ENCODE results near the gene MSS51. TPM values are rescaled to one million over a fixed set of nuclear protein-coding genes. Genes with fewer than 3 reads are reported as not detected.
"Not testable (repeated sequence)": the region's sequence is repeated elsewhere in the genome, so short reads cannot be mapped to it uniquely, and the experiment has no call there.

MSS51 gene
- total RNA-seq, 2 donors from 2014 or later = 2.6 to 3.5 TPM

- Histone ChIP-seq H3K4me1 (ENCODE audit: control insufficient read depth in 1 of 2, low read depth in 2 of 2) (peaks cover 0 to 38% of the 10 kb centered on the region in 2 donors), H3K27ac (no peak overlapping the region), H3K4me3 (no peak overlapping the region), H3K27me3 (replicated peaks; ENCODE audit: insufficient read depth) (no peaks in the 10 kb centered on the region), H3K9me3 (no peaks in the 10 kb centered on the region), H3K36me3 (no peaks in the 10 kb centered on the region)
- ATAC-seq (ENCODE audit: insufficient number of reproducible peaks, low FRiP score, low read depth) (no peak), DNase-seq (ENCODE audit: low spot score) (no peak)
- TF ChIP-seq CTCF (IDR thresholded peaks at IDR 0.05) = no peak
Observed at GRCh38 chr10:73404690-73405089, 28.7 kb downstream of the MSS51 start.

- TF ChIP-seq CTCF (IDR thresholded peaks at IDR 0.05) = no peak
- no peak overlapping the region for H3K27ac ChIP-seq
- no peak overlapping the region for H3K4me3 ChIP-seq
- peaks cover 14% of the 10 kb centered on the region for H3K36me3 ChIP-seq
- no peaks in the 10 kb centered on the region for H3K27me3 ChIP-seq (replicated peaks; ENCODE audit: insufficient read depth)
- DNase-seq (ENCODE audit: low spot score) (no peak), ATAC-seq (ENCODE audit: insufficient number of reproducible peaks, low FRiP score, low read depth) (no peak)
- no peaks in the 10 kb centered on the region for H3K9me3 ChIP-seq
- H3K4me1 ChIP-seq (ENCODE audit: control insufficient read depth in 1 of 2, low read depth in 2 of 2) = peaks cover 0 to 20% of the 10 kb centered on the region in 2 donors
Observed at GRCh38 chr10:73401636-73402035, 31.7 kb downstream of the MSS51 start.

- ATAC-seq (ENCODE audit: insufficient number of reproducible peaks, low FRiP score, low read depth) (no peak), DNase-seq (ENCODE audit: low spot score) (no peak)
- Histone ChIP-seq H3K36me3 (peaks cover 37% of the 10 kb centered on the region), H3K4me1 (ENCODE audit: control insufficient read depth in 1 of 2, low read depth in 2 of 2) (peaks cover 0 to 17% of the 10 kb centered on the region in 2 donors), H3K4me3 (no peak overlapping the region), H3K27ac (no peak overlapping the region), H3K9me3 (no peaks in the 10 kb centered on the region), H3K27me3 (replicated peaks; ENCODE audit: insufficient read depth) (no peaks in the 10 kb centered on the region)
- no peak for TF ChIP-seq CTCF (IDR thresholded peaks at IDR 0.05)
Observed at GRCh38 chr10:73399063-73399462, 34.3 kb downstream of the MSS51 start.

- ATAC-seq (ENCODE audit: insufficient number of reproducible peaks, low FRiP score, low read depth) = no peak
- no peak for DNase-seq (ENCODE audit: low spot score)
- H3K36me3 ChIP-seq = peaks cover 37% of the 10 kb centered on the region
- no peak for TF ChIP-seq CTCF (IDR thresholded peaks at IDR 0.05)
- H3K27me3 ChIP-seq (replicated peaks; ENCODE audit: insufficient read depth) = no peaks in the 10 kb centered on the region
- no peak overlapping the region for H3K4me3 ChIP-seq
- H3K4me1 ChIP-seq (ENCODE audit: control insufficient read depth in 1 of 2, low read depth in 2 of 2) = peaks cover 0 to 10% of the 10 kb centered on the region in 2 donors
- no peak overlapping the region for H3K27ac ChIP-seq
- no peaks in the 10 kb centered on the region for H3K9me3 ChIP-seq
Observed at GRCh38 chr10:73398024-73398423, 35.3 kb downstream of the MSS51 start.

GRCh38 chr10:73394325-73394724, 39.0 kb downstream of the MSS51 start:
- H3K36me3 ChIP-seq = peaks cover 39% of the 10 kb centered on the region
- not testable (repeated sequence) for H3K9me3 ChIP-seq; H3K27ac ChIP-seq; H3K4me3 ChIP-seq; ATAC-seq (ENCODE audit: insufficient number of reproducible peaks, low FRiP score, low read depth); DNase-seq (ENCODE audit: low spot score); H3K4me1 ChIP-seq (ENCODE audit: control insufficient read depth in 1 of 2, low read depth in 2 of 2); H3K27me3 ChIP-seq (replicated peaks; ENCODE audit: insufficient read depth)

GRCh38 chr10:73388228-73388627, 45.1 kb downstream of the MSS51 start:
- ATAC-seq (ENCODE audit: insufficient number of reproducible peaks, low FRiP score, low read depth) = no peak
- Histone ChIP-seq H3K27me3 (replicated peaks; ENCODE audit: insufficient read depth) (no peaks in the 10 kb centered on the region), H3K36me3 (peaks cover 44% of the 10 kb centered on the region), H3K9me3 (no peaks in the 10 kb centered on the region), H3K4me3 (no peak overlapping the region), H3K27ac (no peak overlapping the region), H3K4me1 (ENCODE audit: control insufficient read depth in 1 of 2, low read depth in 2 of 2) (no peaks in the 10 kb centered on the region)
- DNase-seq (ENCODE audit: low spot score) = no peak
- TF ChIP-seq CTCF (IDR thresholded peaks at IDR 0.05) = no peak
